HUES6 (cell line): ENCODE results near the gene SPRR1A.

Experiments used
- H3K27ac ChIP-seq: 2 replicates; pipeline ENCODE4 v1.7.0; 2013; ENCODE audit warnings: low read depth, mild to moderate bottlenecking, low read length, inconsistent platforms
- H3K27me3 ChIP-seq: 2 replicates; pipeline ENCODE4 v1.6.1; 2013; ENCODE audit warnings: low read length; ENCODE audit not compliant: control insufficient read depth, insufficient read depth
- H3K36me3 ChIP-seq: 2 replicates; pipeline ENCODE4 v1.6.1; 2013; ENCODE audit warnings: low read length; ENCODE audit not compliant: control insufficient read depth, insufficient read depth
- H3K4me1 ChIP-seq: 2 replicates; pipeline ENCODE4 v1.6.1; 2013; ENCODE audit warnings: low read length; ENCODE audit not compliant: control insufficient read depth, insufficient read depth
- H3K4me3 ChIP-seq: 2 replicates; pipeline ENCODE4 v1.5.1; 2013; ENCODE audit warnings: low read depth, low read length
- H3K9ac ChIP-seq: one replicate; pipeline ENCODE4 v1.6.1; 2013; ENCODE audit warnings: mild to moderate bottlenecking, low read length
- H3K9me3 ChIP-seq: 2 replicates; pipeline ENCODE4 v1.6.1; 2013; ENCODE audit warnings: low read depth, low read length; ENCODE audit not compliant: control insufficient read depth, insufficient read depth

Gene SPRR1A

DNA sequence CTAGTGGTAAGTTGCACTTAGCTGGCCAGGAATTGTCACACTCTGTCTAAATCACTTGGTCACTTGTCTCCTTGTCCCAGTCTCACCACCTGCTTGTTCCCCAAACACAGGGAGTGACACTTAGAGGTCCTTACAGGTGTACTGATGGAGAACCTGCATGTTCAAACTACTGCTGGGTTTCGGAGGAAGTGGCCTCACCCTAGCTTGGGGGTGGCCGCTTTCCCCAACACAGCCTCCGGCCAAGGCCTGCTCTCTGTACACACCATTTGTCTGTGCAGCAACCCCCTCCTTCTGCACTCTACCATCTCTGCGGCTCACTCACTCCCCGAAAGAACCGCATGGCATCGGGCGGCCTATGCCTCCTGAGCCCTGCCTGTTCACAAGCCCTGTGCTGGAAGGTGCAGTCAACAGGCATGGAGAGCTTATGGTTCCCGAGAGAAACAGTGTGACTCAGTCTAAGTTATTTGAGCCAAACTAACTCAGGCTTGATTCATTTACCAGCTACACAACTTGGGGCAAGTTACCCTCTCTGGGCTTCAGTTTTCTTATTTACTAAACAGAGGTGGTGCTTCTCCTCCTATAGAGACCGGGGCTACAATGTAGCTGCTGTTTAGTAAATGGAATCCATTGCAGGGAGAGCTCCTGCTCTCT is 24.0 kb upstream of the SPRR1A start:
- Histone ChIP-seq H3K9me3 (no peaks in the 10 kb centered on the region; the same call in 1 of the 2 replicates), H3K4me1 (no peaks in the 10 kb centered on the region), H3K27me3 (peaks cover 6% of the 10 kb centered on the region; the same call in 1 of the 2 replicates), H3K4me3 (no peak overlapping the region), H3K27ac (no peak overlapping the region), H3K36me3 (no peaks in the 10 kb centered on the region), H3K9ac (no peak overlapping the region)

DNA sequence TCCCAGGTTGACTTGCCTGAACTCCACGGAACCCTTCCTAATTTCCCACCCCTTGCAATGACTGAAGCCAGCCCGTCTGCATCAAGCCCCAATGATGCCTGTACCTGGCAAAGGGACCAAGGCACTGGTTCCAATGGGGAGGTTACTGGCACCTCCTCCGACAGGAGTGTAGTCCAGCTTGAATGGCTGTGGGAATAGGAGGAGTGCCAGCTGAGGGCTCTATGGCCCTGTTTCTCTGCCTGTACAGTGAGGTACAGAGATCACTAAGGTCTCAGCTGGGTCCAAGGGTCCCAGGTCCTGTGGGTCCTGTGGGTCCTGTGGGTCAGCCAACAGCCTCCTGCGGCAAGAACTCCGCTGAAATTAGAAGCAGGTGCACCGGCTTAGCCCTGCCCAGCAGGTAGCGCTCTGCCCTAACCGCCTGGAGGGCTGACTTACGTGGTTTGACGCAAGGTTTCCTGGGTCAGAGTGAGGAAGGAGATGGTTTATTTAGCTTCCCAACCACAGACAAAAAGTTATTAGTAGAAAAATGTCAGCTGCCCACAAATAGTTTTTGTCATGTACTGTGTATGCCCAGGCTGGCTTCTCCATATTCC is 23.3 kb upstream of the SPRR1A start:
- Histone ChIP-seq H3K27ac (no peak overlapping the region), H3K9ac (no peak overlapping the region), H3K9me3 (no peaks in the 10 kb centered on the region; the same call in 1 of the 2 replicates), H3K27me3 (peaks cover 8% of the 10 kb centered on the region; the same call in 1 of the 2 replicates), H3K36me3 (no peaks in the 10 kb centered on the region), H3K4me1 (no peaks in the 10 kb centered on the region), H3K4me3 (no peak overlapping the region)

DNA sequence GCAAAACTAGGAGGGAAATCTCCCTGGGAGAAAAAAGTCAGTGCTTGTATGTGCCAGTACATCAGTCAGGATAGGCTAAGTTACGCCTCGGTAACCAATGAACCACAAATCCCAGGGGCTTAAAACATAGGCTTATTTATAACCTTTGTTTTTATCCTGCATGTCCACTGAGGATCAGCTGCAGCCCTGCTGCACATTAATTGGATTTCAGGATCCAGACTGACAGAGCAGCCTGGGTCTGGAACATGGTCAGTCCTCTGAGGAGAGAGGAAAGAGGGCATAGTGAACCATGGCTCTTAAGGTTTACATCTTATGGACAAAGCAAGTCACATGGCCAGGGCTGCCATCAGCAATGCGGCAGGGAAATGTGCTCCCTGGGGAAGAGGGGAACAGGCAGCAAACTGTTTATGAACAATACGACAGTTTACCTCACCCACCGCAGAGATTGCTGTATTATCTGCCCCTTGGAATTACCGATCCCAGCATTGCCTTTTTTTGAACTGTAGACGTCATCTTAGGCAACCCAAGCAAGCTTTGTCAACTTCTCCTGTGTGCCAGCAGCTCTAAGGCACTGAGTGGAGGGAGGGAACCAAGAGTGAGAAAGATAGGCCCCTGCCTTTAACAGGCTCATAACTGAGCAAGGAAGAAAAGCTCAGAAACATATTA is 22.5 kb upstream of the SPRR1A start:
- no peak overlapping the region for H3K9ac ChIP-seq
- no peaks in the 10 kb centered on the region for H3K4me1 ChIP-seq

DNA sequence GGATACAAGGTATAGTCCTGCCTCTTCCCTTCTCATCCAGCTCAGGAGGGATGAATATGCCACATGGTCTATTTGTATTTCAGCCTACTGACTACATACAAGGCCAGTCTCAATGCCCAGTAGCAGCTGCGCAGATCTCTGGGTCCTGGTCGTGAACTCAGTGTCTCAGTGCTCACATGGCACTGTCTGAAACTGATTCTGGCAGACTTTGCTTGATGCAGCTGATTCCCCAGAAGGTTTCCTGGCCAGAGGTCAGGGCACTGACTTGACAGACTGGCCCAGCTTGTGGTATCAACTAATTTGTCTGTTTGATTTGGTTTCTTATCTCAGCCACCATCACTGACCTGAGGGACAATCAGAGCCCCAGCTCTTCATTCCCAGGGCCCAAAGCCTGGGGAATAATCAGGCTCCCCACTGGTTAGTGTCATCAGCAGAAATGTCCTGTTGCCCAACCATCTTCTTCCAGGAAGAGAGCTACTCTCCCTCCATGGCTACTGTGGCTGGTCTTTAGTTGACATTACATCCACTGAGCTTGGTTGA is 20.9 kb upstream of the SPRR1A start:
- H3K27me3 ChIP-seq = peaks cover 8% of the 10 kb centered on the region; the same call in 1 of the 2 replicates
- no peaks in the 10 kb centered on the region; the same call in 1 of the 2 replicates for H3K9me3 ChIP-seq
- H3K4me1 ChIP-seq = no peaks in the 10 kb centered on the region
- no peaks in the 10 kb centered on the region for H3K36me3 ChIP-seq
- no peak overlapping the region for H3K27ac ChIP-seq
- no peak overlapping the region for H3K4me3 ChIP-seq
- H3K9ac ChIP-seq = no peak overlapping the region

More for the DNA sequence above, 22.5 kb upstream of the SPRR1A start:
- Histone ChIP-seq H3K36me3 (no peaks in the 10 kb centered on the region), H3K27me3 (peaks cover 8% of the 10 kb centered on the region; the same call in 1 of the 2 replicates), H3K9me3 (no peaks in the 10 kb centered on the region; the same call in 1 of the 2 replicates), H3K27ac (no peak overlapping the region), H3K4me3 (no peak overlapping the region)

DNA sequence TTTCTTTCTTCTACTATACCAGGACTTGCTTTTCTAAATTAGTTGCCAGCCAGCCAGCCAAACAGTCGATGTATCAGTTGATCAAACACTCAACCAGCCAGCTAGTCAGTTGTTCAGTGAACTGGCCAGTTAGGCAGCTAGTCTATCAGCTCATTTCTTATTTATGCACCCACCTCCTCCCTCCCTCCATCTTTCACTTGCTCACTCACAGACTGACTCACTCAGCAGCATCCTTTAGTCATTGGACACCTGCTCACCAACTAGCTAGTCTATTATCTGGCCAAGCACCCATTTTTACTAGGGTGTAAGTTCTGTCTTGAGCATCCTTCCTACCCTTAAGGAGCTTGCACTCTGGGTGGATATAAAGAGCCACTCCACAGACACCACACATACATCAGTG is 19.3 kb upstream of the SPRR1A start:
- Histone ChIP-seq H3K4me1 (no peaks in the 10 kb centered on the region), H3K9me3 (no peaks in the 10 kb centered on the region; the same call in 1 of the 2 replicates), H3K27ac (no peak overlapping the region), H3K4me3 (no peak overlapping the region), H3K36me3 (no peaks in the 10 kb centered on the region), H3K27me3 (peaks cover 8% of the 10 kb centered on the region; the same call in 1 of the 2 replicates), H3K9ac (no peak overlapping the region)

DNA sequence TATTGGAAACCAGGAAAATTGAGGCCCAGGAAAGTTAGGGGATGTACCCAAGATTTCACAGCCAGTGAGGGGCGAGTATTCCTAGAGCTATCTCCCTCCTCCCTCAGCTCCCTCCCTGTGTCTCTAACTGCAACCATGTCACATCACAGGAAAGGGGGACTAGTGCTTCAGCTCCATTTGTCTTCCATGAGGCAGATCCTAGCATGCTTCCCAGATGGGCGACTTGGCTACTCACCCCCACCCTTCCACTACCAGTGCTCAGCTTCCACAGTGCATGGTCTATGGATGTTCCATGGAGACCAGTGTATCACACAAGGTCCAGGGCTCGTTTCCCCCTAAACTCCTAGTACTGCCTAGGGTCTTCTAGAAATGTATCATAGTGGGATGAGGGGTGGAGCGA is 18.0 kb upstream of the SPRR1A start:
- no peaks in the 10 kb centered on the region for H3K4me1 ChIP-seq
- H3K4me3 ChIP-seq = no peak overlapping the region
- H3K9me3 ChIP-seq = no peaks in the 10 kb centered on the region; the same call in 1 of the 2 replicates

DNA sequence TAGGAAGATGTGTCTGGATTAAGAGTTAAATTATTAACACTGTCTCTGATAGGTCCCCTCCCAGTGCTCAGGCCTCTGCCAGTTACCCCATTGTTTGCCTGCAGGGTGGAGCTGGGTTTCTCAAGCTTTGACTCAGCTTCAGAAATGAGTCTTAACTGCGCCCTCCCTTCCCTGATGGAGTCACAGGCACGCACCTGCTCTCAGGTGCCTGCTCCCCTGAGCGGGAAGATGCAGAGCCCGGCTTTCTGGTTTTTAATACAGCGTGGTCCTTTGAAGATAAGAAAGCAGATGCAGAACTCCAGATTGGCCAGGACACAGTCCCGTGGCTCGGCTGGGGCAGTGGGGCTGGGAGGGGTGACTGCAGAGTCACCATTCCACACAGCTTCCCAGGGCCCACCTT is 16.7 kb upstream of the SPRR1A start:
- Histone ChIP-seq H3K9me3 (no peaks in the 10 kb centered on the region; the same call in 1 of the 2 replicates), H3K9ac (no peak overlapping the region), H3K27me3 (peaks cover 7% of the 10 kb centered on the region; the same call in 1 of the 2 replicates), H3K36me3 (no peaks in the 10 kb centered on the region), H3K4me3 (no peak overlapping the region), H3K4me1 (no peaks in the 10 kb centered on the region), H3K27ac (no peak overlapping the region)

More for the DNA sequence above, 18.0 kb upstream of the SPRR1A start:
- Histone ChIP-seq H3K9ac (no peak overlapping the region), H3K36me3 (no peaks in the 10 kb centered on the region), H3K27ac (no peak overlapping the region), H3K27me3 (peaks cover 8% of the 10 kb centered on the region; the same call in 1 of the 2 replicates)

DNA sequence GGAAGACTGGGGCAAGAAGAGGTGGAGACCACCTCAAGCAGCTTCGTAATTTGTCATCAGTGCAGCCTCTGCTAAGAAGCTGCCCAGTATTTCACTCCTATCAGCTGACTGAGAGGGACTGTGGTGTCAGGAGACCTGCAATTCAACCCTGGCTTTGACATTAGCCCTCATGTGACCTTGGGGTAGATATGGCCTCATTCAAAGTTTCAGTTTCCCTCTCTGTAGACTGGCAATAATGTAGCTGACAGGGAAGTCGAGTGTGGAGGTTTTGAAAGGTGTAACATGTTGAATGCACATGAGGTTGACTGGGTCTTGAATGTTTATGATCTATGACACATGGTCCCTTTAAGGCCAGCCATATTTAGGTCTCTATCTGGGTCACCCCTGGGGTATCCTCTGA is 15.6 kb upstream of the SPRR1A start:
- Histone ChIP-seq H3K36me3 (no peaks in the 10 kb centered on the region), H3K4me3 (no peak overlapping the region), H3K27ac (no peak overlapping the region), H3K27me3 (peaks cover 10% of the 10 kb centered on the region; the same call in 1 of the 2 replicates), H3K4me1 (no peaks in the 10 kb centered on the region), H3K9me3 (no peaks in the 10 kb centered on the region; the same call in 1 of the 2 replicates), H3K9ac (no peak overlapping the region)

DNA sequence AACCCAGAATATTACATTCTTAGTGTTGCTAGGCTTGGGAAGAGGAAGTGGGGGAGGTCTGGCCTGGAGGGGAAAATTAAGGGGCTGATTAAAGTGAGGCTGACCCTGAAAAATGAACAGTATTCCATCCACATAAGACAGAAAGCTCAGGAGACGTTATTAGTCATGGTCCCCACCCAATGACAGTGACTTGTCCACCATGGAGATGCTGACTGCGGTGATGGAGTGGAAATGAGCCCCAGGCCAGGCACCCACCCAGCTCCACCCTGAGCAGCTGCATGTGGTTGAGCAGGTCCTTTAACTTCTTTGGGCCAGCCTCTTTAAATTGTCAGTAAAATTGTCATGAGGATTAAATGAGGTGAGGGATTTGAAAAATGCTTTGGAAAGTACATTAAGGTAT is 14.8 kb upstream of the SPRR1A start:
- H3K4me1 ChIP-seq = no peaks in the 10 kb centered on the region
- H3K4me3 ChIP-seq = no peak overlapping the region
- no peak overlapping the region for H3K9ac ChIP-seq
- no peaks in the 10 kb centered on the region for H3K36me3 ChIP-seq
- H3K9me3 ChIP-seq = no peaks in the 10 kb centered on the region; the same call in 1 of the 2 replicates
- H3K27ac ChIP-seq = no peak overlapping the region
- peaks cover 13% of the 10 kb centered on the region; the same call in 1 of the 2 replicates for H3K27me3 ChIP-seq

DNA sequence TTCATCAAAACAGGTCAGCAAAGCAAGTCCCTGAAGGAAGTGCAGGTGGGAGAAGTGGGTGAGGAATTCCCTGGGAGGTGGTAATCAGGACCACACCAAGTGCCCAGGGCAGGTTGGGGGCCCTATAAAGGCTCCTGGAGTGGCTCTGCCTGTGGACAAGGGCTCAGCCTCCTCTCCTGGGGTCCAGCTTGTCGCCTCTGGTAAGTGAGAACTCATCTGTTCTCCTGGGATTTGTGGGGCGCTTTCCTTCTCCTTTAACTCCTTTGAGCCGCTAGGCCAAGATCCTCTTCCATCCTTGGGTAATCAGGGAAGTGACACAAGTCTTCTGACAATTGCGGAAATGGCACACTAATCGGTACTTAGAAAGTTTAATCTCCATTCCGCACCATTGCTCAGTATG is 13.4 kb upstream of the SPRR1A start, which contains the start of gene SPRR4:
Gene SPRR4 (plus strand): TSS at position 154 of the 400 bp plus-strand sequence. CDS start 1,243 bp downstream, outside the sequence.
- H3K36me3 ChIP-seq = no peaks in the 10 kb centered on the region
- no peak within 1 kb of the TSS for H3K9ac ChIP-seq
- no peak within 1 kb of the TSS for H3K27ac ChIP-seq
- no peaks in the 10 kb centered on the region; the same call in 1 of the 2 replicates for H3K9me3 ChIP-seq
- no peak within 1 kb of the TSS for H3K4me3 ChIP-seq
- peaks cover 8% of the 10 kb centered on the region; the same call in 1 of the 2 replicates for H3K27me3 ChIP-seq
- no peaks in the 10 kb centered on the region for H3K4me1 ChIP-seq
